Dedifferentiated amniotic fluid mesenchymal stem cell (primary cell): ENCODE measurements around the gene TRIM36.

ENCODE experiments used
- DNase-seq: peaks from one replicate; pipeline ENCODE4 v3.0.0-alpha.2; 2016; ENCODE audit errors: extremely low spot score

TRIM36 gene

GRCh38 chr5:115169487-115170133 is at the start of gene TRIM36:
Gene TRIM36 (minus strand): TSS chr5:115169908. CDS start chr5:115169634, 274 bp downstream.
- DNase-seq: peak; percentile 52

- DNase-seq: peak; percentile 17
Observed at GRCh38 chr5:115214541-115214940, 44.8 kb upstream of the TRIM36 start.

GRCh38 chr5:115209279-115209678 is 39.6 kb upstream of the TRIM36 start:
- no peak for DNase-seq

DNA sequence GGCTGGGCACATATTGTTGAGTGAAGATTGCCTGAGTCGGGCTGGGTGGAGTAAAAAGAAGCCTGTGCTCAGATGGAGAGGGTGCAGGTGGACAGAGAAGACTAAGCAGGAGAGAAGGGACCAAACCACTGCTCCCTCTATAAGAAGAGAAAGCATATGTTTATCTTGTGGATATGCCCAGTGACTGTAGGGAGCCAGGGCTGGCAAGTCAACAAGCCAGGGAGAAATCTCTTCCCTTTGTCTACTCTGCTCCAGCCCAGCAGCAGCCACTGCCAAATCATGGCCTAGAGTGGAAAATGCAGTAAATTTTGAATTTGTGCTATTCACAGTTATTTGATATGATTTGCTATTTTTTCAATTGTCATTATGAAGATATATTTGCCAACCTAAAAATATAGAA is 33.2 kb upstream of the TRIM36 start:
- DNase-seq: no peak

GRCh38 chr5:115196161-115196560 is 26.5 kb upstream of the TRIM36 start:
- no peak for DNase-seq

DNA sequence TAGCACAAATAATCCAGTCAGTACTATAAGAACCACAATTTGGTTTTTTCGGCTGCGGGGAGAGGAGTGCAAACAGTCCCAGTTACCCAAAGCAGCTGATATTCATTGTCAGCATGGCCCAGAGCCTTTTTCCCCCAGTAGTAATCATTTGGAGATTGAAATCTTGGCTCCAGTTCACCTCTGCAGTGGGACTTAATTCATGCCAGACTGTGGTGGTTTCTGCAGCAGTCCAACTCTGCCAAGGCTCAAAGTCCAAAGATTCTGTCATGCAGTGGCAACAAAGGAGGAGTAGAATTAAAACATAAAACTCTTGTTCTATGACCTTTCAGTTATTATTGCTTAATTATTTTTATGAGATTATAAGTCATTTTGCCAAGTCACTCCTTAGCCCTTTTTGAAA is 25.0 kb upstream of the TRIM36 start:
- peak; percentile 43 for DNase-seq

- no peak for DNase-seq
Observed at GRCh38 chr5:115193295-115193694, 23.6 kb upstream of the TRIM36 start.

DNA sequence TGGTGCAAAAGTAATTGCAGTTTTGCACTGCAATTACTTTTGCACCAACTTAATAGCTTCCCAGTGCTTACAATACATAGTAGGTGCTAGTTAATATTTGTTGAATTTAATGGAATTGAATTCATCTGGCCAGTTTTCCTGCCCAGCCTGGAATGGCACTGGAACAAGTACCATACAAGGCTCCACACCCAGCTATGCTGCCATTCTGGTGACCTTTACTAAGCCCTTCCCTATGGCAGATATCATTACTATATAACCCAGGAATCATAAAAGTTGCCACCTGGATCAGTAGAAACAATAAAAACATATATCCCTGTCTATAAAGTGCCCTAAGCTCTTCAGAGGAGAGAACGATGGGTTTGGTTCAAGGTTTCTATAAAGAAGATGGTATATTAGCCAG is 22.4 kb upstream of the TRIM36 start:
- DNase-seq: no peak

DNA sequence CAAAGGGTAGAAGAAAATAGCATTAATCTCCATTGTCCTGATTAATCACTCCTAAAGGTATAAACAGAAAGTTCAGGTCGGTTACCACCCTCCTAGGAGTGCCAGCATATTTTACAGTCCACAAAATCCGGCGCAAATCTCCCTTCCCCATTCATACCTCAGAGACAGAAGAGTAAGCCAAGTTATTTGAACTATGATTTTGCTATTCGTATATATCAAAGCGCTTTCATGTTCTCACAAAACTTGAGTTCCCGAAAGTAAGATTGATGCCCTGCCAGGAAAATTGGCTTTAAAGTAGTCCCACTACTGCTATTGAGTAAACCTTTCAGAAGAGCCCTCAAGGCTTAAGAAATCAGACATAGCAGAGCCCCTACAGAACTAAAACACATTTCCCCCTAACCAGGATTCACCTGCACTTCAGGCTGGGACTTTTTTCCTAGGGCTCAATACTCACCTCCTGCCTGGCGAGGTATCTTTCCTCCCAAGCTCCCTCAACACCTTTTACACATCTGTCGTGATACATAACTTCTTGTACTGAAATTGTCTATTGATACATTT is 21.8 kb upstream of the TRIM36 start:
- no peak for DNase-seq

- no peak for DNase-seq
Observed at GRCh38 chr5:115190388-115190787, 20.7 kb upstream of the TRIM36 start.

DNA sequence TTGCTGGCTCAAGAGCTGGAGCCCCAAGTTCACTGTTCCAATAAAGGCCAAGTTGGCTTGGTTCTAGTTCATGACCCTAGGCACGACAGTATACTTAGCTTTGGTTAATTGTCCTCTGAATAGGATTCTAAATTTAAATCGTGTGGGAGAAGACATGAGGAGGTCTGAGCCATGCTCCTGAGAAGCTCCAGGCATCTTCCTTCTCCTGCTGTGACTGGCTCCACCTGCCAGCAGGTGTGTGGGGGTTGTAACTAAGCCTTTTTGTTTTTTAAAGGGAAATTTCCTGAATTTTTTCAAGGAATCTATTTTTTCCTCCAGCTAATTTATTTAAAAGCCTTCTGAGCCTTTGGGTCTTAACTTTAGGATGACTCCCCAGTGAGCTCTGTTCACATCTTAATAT is 20.2 kb upstream of the TRIM36 start:
- DNase-seq: no peak

GRCh38 chr5:115186794-115187193 is 17.1 kb upstream of the TRIM36 start:
- no peak for DNase-seq

GRCh38 chr5:115184770-115185169 is 15.1 kb upstream of the TRIM36 start:
- DNase-seq: no peak

DNA sequence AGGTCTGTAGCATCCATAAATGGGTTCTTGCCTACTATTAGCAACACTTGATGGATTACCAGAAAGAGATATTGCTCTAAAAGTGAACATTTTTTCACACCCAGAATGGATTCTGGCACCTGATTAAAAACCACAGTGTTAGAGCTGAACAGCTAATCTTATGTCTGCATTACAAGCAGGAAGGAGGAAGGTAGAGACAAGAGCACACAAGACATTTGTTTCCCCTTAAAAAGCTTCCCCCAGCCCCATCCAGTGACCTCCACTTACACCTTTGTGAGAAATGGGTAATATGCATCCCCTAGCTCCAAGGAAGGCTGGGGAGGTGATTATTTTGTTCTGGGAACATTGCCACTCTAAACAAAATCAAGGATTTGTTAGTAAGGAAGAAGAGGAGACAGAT is 12.0 kb upstream of the TRIM36 start:
- DNase-seq: no peak

GRCh38 chr5:115180165-115180709 is 10.5 kb upstream of the TRIM36 start:
- DNase-seq: no peak

DNA sequence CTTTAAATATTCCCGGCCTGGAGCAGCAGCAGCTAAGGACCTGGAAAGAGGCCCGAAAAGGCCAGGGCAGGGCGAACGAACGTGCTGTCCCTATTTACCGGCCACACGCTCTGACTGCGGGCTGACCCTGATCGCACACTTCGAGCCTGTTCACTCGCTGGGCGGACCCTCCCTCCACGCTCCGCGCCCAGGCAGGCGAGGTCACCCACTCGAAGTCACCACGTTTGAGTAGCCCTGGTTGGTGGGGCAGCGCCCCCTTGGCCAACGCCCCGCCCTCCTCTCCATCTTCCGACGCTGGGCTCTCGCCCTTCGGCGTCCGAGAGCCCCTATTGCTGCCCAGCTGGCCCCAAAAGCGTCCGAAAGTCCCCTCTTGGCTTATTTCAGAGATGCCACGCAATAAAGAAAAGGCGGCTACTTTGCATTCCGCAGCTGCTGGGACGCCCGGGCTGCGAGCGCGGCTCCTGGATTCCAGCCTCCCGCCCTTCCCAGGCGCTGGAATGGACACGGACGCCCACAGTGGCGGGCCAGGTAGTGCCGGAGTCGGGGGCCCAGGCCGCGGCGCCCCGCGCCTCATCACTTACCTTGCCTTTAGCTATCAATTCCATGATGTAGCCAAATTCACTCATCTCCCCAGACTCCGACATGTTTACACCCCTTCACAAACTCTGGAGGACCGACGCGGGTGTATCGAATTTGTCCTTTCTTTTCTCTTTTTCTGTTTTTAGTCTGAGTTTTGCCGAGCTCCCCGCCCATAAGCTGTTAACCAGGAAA is 9.9 kb upstream of the TRIM36 start:
- no peak for DNase-seq

GRCh38 chr5:115179030-115179393 is 9.3 kb upstream of the TRIM36 start:
- no peak for DNase-seq

DNA sequence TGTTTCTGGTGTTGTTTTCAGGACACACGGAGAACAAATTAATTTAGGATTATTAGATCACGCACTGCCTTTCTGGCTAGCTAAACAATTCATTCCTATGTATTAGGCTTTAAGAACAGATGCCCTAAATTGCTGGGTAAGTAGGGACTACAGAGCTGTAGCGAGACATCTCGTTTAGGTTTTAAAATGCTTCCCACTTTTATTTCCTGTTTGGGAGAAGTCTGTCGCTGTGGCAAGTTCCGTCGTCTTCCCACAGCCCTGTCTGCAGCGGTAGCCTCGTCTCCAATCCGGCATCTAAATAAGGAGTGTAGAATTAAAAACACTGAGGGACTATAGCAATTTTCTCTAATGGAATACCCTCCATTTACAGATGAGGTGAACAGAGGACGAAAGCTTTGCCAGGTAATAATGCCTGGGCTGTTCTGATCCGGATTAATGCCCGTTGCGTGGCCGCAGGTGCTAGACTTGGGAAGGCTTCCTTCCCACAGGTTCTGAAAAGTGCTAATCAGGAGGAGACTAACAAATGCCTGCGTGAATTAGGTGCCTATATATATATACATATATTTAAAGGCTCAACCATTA is 1.3 kb upstream of the TRIM36 start:
- no peak for DNase-seq

DNA sequence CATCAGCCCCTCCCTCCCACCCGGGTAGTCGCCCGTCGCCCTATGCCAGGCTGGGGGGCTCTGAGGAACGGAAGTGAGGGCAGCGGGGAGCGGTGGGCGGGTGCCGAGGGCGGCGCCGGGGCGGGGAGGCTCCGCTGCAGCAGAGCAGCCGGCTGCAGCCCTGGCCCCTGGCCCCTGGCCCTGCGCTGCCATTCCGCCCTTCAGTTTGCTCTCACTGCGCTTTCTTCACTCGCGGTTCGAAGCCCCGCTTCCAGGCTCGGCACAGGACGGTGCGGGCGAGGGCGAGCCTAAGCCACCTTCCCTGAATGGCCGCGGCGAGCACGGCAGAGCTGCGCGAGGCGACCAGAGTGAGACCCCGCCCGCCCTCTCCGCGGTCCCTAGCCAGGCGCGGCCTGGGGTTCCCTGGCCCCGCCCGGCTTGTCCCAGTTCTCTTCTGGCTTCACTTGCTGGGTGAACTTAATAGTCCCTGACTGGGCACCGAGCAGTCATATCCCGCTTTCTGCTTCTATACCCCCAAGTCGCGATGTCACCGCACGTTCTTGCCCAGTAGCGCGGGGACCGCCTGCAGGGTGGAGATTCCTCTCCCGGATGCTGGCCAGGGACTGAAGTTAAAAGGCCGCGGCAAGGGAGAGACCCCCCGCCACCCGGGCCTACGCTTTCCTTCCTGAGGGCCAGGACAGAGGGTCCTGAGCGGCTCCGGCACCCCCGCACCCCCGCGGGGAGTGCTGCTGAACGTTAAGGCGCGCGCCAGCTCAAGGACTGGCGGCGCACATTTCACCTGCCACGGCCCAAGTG is 623 bp upstream of the TRIM36 start:
- no peak for DNase-seq

- no peak for DNase-seq
Observed at GRCh38 chr5:115168829-115169486, 750 bp downstream of the TRIM36 start.

- DNase-seq: no peak
Observed at GRCh38 chr5:115166744-115167393, 2.8 kb downstream of the TRIM36 start.
